Measurements from ENCODE around the gene FGF14.

Gene FGF14

DNA sequence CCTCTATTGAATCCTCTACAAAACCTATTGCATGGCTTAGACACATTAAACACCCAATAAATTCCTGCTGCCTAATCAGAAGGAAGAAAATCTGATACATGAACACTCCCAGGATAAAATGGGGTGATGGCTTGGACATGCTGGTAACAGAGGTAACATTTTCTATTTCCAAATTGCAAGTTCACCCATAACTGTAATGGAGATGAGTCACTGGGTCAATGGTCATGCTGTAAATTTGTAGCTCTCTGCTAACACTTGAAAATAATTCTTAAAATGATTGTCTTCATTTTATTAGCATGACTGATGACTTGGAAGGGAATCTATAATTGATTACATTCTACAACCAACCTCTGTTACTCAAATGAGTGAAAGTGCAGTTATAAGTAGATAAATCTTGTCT is 434.1 kb downstream of the FGF14 start:
- no peak for DNase-seq

DNA sequence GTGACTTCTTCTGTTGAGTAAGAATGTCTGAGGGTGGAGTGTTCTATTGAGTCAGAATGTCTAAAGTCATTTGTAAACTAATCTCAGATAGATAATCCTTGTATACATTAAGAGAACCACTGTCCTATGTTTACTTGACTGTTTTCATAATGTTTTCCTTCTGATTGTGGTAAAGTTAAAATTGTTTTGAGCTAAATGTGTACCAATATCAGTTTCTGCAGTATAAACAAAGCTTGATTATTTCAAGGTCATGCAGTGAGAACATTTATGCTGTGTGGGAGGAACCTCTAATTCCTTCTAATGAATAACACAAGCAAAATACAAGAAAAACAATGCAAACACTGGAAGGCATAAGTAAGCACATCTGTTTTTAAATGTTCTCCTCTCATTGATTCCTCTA is 434.6 kb downstream of the FGF14 start:
- no peak for DNase-seq

- DNase-seq: no peak
Measured at GRCh38 chr13:101965096-101965495, 436.8 kb downstream of the FGF14 start.

- no peak for DNase-seq
Measured at GRCh38 chr13:101959016-101959415, 442.8 kb downstream of the FGF14 start.

DNA sequence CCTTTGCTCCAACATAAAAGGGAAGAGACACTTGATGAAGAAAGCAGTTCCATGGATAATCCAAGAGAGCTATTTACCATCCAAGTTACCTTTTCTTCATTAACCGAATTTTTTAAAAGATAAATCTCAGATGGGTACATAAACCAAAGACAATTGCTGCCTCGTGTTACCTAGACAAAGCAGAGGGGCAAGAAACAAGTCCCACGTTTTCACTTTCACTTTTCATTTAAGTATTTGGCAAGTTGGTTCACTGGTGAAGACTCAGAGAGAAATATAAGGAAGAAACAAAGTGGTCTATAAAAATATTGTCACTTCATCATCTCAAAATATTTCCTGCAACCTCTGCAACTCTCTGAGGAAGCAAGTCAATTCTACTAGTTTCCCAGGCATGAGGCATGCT is 446.1 kb downstream of the FGF14 start:
- no peak for DNase-seq

DNA sequence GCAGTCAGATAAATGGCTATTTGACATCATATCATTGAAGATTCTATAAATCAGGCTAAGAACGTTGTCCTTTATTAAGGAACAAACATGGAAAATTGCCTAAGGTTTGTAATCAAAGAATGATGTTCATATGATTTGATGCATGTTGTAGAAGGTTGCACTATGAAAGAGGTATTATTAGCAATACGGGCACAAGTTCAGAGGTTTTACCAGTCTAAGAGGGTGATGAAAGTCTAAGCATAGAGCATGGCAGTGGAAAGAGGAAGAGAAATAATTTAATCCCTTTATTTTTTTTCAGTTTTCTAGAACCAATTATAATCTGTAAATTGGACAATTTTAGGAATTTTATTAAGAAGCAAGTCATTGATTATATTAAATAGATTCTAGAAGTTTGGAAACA is 450.7 kb downstream of the FGF14 start:
- DNase-seq: no peak

DNA sequence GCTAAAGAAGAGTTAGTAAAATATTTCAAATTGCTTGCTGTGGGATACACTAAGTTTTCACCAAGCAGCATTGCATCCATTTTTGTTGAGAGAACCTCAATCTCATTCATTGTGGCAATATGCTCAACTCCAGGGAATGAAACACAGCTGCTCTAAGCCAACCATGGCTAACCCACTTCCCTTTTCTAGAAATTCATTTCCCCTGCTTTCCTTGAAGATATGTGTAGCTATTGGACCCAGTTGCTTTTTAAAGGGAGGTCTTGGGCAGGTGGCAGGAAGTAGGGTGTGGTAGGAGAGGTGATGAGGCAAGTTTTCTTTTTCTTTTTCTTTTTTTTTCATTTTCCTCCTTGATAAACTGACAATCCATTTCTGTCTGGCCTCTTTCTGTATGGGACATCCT is 452.2 kb downstream of the FGF14 start:
- DNase-seq: no peak

GRCh38 chr13:101946401-101946800 is 455.4 kb downstream of the FGF14 start:
- DNase-seq: no peak

GRCh38 chr13:101945435-101945834 is 456.4 kb downstream of the FGF14 start:
- no peak for DNase-seq

DNA sequence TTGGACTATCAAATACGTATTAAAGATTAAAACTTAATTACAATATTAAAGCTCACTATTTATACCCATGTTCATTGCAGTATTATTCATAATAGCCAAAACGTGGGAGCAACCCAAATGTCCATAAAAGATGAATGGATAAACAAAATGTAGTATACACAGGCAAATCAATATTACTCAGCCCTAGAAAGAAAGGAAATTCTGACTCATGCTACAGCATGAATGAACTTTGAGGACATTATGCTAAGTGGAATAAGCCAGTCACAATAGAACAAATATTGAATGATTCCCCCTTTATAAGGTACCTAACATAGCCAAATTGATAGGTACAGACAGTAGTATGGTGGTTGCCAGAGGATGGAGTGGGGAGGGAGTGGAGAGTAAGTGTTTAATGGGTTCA is 457.3 kb downstream of the FGF14 start:
- DNase-seq: no peak

DNA sequence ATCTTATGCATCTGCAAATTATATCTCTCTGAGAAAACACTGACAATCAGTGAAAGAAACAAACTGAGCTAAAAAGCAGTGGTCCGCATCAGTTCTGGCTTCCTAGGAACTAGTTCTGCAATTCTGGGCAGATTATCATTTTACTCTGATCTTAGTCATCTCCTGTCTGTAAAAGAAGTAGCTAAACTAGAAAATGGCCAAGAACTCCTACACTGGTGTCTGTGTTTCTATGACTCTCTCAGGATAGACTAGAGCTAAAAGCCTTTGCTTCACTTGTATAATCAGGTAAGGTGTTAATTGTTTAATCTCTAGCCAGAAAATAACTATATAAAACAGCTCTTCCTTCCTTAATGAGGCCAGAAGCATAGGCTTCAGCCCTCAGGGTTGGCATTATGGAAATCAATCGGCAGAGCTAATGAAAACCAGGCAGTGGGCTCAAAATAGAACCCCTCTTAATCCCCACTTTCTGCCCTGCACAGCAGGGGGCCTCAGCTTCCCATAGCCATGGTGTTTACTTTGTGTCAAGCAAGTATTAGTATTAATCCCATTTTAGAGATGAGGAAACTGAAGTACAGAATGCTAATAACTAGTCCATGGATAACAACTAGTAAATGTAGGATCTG is 459.2 kb downstream of the FGF14 start:
- DNase-seq: no peak

DNA sequence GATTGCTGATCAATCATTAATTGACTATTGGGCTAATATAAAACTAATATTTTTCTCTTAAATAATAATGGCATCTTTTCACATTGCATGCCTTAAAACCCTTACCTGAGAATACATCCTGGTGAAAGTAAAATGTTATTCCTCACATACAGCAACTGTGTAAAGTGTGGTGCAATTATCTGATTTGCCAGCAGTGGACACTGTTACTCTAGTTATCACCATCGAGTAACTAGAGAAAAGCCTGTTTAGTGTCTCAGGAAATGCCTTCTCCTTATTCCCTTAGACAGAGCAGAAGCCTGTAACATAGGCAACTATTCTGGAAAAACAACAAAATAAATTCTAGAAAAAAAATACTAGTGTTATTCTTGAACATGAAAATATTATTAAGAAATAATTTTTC is 459.8 kb downstream of the FGF14 start:
- no peak for DNase-seq

GRCh38 chr13:101941095-101941783 is 460.6 kb downstream of the FGF14 start:
- no peak for DNase-seq

- DNase-seq: no peak
Measured at GRCh38 chr13:101939370-101939769, 462.5 kb downstream of the FGF14 start.

- DNase-seq: no peak
Measured at GRCh38 chr13:101935828-101936227, 466.0 kb downstream of the FGF14 start.

- no peak for DNase-seq
Measured at GRCh38 chr13:101931186-101931585, 470.7 kb downstream of the FGF14 start.

DNA sequence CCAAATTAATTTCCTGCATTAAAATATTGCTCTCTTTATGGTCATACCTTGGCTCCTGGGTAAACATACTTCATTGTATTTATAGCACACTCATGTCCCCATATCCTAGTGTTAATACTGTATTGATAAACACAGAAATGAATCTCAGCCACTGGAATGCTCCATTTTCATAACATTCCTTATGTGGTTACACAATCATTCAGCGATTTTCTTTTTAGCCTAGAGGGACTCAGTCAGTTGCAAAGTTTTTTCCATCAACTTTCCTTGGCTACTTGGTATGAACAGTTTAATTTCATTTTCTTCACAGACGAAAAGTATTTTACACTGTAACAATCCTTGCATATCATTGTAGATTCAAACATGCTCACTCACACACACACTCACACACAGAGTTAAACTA is 471.5 kb downstream of the FGF14 start:
- DNase-seq: no peak

GRCh38 chr13:101925731-101926130 is 476.1 kb downstream of the FGF14 start:
- DNase-seq: no peak

- DNase-seq: no peak
Measured at GRCh38 chr13:101919541-101920181, 482.2 kb downstream of the FGF14 start.

- no peak for DNase-seq
Measured at GRCh38 chr13:101917833-101918661, 483.8 kb downstream of the FGF14 start.

GRCh38 chr13:101917475-101917810 is 484.4 kb downstream of the FGF14 start:
- no peak for DNase-seq

GRCh38 chr13:101916775-101917474 is 484.9 kb downstream of the FGF14 start:
- no peak for DNase-seq
